Activated CD8-positive, alpha-beta memory T cell treated with anti-CD3 and anti-CD28 coated beads, Interleukin-2, amount 50 U/mL, for 4 hours (primary cell): ENCODE data around the gene ZMIZ1.
A peak's percentile ranks its signal among the peaks of the same experiment; 100 is the strongest.

Experiments
- DNase-seq: peaks from one replicate; pipeline ENCODE4 v3.0.0-alpha.2; 2020

The ZMIZ1 gene

DNA sequence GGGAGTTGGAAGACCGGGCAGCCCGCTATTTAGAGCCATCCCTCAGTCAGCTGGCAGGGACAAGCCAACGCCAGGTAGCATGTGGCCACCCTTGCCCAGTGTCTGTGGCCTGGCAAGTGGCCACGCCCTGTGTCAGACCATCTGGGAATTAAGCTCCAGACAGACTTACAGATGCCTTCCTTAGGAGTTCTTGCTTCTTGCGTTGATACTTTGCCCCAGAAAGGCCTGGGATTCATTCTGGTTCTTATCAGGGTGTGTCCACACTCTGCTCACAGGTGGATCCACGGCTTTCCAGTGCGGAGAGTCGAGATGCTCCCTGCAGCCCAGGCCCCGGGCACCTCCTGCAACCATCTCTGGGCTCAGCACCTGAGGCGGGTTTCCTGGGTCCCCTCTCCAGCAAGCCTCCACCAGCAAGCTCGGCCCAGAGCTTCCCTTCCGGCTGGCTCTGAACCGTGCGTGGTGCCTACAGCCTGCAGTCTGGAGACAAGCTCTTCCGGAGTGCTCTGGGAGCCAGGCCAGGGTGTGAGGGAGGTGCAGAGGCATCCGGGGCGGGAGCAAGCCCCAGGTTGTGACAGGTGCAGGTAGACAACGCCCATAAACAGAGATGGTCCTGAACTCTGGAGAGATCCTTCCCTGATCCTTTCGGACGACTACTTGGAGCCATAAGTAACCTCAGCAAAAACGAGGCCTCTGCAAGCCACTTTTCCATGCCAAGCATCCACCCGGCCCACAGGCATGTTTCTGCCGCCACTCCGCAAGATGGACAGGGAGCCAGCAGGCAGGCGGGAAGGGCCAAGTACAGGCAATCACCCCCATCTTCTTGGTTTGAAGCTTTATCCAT, 246.2 kb downstream of the ZMIZ1 start:
- DNase-seq: no peak

DNA sequence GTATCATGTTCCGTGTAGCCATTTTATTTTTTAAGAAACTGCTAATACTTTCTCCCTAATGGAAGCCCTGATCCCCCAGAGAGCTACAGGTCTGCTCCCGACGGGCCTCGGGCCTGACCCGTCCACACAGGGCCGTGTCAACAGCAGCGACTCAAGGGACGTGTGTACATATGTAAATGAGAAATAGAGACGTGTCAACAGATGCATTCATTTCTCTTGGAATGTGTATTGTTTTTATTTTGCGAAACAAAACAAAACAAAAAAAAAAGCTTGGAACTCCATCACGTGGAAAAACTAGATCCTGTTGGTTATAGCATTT, 246.8 kb downstream of the ZMIZ1 start:
- no peak for DNase-seq

- DNase-seq: no peak
These were observed 248.1 kb downstream of the ZMIZ1 start for GRCh38 chr10:79316671-79317431.

GRCh38 chr10:79318369-79318768, 249.6 kb downstream of the ZMIZ1 start:
- DNase-seq: no peak

GRCh38 chr10:79319115-79319771, 250.5 kb downstream of the ZMIZ1 start:
- no peak for DNase-seq

GRCh38 chr10:79320316-79320715, 251.6 kb downstream of the ZMIZ1 start:
- no peak for DNase-seq

GRCh38 chr10:79320820-79321493, 252.2 kb downstream of the ZMIZ1 start:
- no peak for DNase-seq

- DNase-seq: no peak
These were observed 252.7 kb downstream of the ZMIZ1 start for GRCh38 chr10:79321494-79321882.

DNA sequence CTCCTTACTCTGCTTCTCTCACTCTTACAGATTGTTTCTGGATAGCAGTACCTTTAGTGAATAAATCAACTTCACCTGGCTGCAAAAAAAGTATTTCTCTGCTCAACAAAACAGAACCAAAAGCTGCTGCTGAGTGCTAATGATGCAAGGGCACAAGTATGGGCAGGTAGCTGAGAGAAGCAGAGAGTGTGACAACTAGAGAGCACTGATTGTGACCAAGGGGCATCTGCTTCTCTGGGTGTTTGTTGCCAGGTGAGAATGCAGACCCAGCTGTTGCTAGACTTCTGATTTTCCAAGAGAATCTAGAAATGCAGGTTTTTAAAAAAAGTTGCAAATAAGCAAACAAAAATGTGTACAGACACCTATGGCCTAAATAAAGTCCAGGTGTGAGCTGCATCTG, 253.2 kb downstream of the ZMIZ1 start:
- DNase-seq: no peak

DNA sequence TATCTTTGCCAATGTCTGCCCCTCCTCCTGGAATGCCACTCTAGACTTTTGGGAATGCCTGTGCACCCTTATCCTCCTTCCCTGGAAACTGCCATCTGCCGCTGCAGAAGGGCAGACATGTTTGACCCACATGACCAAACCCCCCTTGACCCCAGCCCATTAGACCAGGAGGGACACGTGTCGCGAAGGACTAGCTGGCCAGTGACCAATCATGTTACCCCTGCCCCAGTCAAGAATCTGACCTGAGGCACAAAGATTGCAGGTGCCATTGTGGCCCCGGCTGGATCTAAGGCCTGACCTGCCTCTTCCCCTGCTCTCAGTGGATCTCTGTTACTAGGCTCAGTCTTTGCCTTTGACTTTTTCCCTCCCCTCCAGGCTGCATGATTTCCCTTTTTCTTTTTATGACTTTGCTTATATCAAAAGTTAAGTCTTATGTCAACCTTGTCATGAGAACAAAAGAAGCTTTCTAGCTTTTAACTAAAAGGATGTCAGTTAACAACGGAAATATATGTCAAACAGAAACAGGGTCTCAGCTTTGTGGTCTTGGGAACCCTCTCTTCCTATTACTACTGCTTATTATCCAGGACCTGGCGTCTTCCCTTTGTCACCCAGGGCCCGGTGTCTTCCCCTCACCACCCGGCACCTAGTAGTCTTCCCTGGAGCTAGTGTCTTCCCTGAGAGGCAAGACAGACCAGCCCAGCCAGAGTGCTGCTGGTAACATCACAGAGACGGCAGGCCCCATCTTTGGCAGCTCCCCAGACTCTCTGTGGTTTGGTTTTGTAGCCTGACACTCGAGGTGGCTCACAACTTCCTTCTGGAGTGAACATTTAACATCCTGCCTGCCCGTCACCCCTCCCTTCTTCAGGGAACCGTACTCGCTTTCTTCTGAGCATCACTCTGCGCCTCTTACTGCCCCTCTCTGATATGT, 254.1 kb downstream of the ZMIZ1 start:
- DNase-seq: peak; percentile 78

DNA sequence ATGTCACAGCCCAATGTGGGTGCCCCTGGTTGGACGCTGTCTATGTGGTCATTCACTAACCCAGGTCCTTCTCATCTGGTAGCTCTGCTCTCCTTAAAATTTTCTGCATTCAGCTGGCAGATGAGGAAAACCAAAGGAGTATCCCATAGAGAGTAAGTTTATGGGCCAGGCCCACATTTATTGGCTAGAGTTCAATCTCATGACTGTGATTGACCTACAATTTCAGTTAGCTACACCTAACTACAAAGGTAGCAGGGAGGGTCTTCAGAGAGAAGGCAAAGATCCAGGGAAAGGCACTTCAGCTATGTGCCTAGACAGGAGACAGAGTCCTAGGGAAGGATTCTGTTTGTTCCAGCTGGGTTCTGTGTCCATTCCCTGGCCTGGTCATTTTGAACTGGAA, 254.8 kb downstream of the ZMIZ1 start:
- no peak for DNase-seq

DNA sequence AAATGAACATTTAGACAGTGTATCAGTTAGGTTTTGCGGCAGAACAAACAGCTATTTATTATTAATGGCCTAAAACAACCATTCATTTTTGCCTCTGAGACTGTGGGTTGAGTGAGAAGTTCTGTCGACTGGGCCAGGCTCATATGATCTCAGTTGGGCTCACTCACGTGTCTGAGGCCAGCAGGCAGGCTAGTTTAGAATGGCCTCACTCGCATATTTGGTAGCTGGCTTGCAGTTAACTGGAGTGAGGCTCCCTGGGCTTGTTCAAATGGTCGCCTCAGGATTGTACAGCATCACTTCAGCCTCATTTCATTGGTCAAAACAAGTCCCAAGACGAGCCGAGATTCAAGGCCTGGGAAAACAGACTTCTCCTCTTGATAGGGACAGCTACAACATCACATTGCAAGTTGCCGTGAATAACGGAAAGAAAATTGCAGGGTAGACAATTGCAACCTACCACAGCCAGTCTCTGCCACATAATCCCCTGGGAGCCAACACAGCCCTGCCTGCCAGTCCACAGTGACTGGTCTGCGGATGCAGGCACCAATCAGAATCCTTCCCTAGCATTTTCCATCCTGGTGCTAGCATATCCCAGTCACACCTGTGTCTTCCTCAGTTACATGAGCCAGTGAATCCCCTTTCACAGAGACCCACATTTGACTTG, 255.4 kb downstream of the ZMIZ1 start:
- no peak for DNase-seq

GRCh38 chr10:79326361-79327089, 257.8 kb downstream of the ZMIZ1 start:
- DNase-seq: no peak

- DNase-seq: no peak
These were observed 258.3 kb downstream of the ZMIZ1 start for GRCh38 chr10:79327090-79327457.

DNA sequence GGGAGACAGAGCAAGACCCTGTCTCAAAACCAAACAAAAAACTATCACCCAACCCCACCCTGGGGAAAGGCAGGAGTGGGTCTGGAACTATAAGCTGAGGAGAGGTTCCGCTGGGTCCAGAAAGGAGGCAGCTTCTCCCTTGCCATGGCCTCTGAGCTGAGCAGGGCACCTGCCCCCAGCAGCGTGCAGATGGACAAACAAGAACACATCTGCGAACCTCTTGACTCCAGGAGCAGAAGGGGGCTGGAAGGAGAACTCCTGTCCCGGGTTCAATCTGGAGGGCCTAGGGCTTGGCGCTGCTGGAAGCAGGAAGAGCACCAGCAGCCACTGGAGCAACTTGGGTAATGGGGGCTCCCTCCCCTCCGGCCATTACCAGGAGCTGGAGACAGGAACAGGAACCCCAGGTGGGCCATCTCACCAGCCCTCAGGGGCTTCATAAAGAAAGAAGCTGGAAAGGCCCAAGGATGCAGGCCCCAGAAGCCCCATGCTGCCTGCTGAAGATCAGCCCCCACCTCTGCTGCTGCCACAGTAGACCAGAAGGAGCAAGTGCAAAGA, 259.5 kb downstream of the ZMIZ1 start:
- no peak for DNase-seq

DNA sequence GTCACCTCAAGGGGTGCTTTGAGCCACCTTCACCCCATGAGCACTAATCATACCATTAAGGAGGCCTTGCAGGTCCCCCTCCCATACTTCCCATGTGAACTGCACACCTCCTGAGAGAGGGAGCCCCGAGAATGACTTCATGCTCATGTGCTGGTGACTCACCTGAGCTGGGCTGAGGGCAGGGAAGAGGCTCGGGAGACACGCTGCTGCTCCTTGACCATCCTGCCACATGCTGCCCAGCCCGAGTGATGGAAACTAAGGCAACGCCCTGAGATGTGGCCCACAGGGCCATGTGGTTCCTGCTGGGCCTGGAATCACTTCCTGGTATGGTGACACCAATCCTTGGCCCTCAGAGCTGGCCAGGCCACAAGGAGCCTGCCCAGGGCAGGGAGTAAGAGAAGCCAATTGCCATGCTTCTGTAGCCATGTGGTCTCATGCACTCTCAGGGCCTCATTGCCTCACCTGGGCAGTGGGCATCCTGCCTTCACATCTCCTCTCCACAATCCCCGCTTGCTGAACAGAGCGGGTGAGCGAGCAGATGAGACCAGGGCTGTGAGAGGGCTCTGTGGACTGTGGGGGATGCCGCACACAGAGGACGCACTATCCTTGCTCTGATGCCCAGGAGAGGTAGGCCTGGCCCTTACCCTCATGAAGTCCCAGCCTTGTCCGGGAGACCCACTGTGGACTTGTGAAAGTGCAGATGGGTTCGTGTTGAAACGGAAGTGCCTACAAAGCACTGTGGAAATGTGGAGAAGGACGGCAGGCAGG, 260.2 kb downstream of the ZMIZ1 start:
- no peak for DNase-seq

DNA sequence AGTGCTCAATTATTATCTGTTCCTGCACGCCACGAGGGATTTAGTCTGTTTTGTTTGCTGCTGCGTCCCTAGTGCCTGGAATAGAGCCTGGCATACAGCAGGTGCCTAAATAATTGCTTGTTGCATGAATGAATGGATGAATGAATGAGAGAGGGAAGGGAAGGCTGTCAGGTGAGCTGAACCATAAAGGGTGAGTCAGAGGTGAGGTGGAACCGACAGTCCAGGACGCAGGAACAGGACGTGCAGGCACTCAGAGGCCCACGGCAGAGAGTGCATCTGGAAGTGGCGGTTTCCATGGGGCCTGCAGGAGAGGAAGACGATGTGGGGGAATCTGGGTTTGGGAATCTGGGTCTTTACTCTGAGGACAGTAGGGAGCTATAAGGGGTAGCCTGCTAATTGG, 260.8 kb downstream of the ZMIZ1 start:
- DNase-seq: no peak

DNA sequence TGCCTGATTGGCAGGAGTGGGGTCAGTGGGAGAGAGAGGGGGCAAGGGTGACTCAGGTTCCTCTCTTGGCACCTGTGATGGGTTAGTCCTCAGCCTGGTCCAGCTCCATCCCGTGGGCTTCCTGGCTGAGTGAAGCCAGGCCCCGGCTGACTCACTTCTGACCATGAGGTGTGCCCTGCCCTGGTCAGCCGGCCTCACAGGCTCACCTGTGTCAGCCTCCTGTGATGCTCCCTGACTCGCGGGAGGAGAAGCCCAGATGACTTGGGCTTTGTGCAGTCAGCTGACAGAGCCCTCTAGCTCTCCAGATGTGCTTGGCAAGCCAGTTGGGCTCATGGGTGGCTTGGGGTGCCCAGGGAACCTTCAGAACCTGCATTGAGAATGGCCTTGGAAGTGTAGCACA, 262.5 kb downstream of the ZMIZ1 start:
- DNase-seq: no peak

- peak; percentile 63 for DNase-seq
These were observed 262.9 kb downstream of the ZMIZ1 start for GRCh38 chr10:79331709-79332108.
